Measurements from ENCODE around the gene PURA.

- TF ChIP-seq TGIF2 (CRISPR knock-in tag; IDR thresholded peaks at IDR 0.05), result no peak
- no peak for TF ChIP-seq ZNF318 (CRISPR knock-in tag; IDR thresholded peaks at IDR 0.05)
- TF ChIP-seq IRX3 (CRISPR knock-in tag; IDR thresholded peaks at IDR 0.05; ENCODE audit: borderline replicate concordance, low read depth), result no peak
- TF ChIP-seq ZNF781 (CRISPR knock-in tag; IDR thresholded peaks at IDR 0.05; ENCODE audit: borderline replicate concordance, not compliant biosample characterization), result no peak
- TF ChIP-seq CTCF (CRISPR knock-in tag; IDR thresholded peaks at IDR 0.05), result no peak
- TF ChIP-seq ZKSCAN5 (CRISPR knock-in tag; IDR thresholded peaks at IDR 0.05), result no peak
- no peak for TF ChIP-seq ZNF530 (CRISPR knock-in tag; IDR thresholded peaks at IDR 0.05; ENCODE audit: low read depth)
- TF ChIP-seq ZNF281 (CRISPR knock-in tag; IDR thresholded peaks at IDR 0.05; ENCODE audit: borderline replicate concordance), result no peak
- TF ChIP-seq XBP1 (CRISPR knock-in tag; IDR thresholded peaks at IDR 0.05), result no peak
- no peak for TF ChIP-seq HOXA7 (CRISPR knock-in tag; IDR thresholded peaks at IDR 0.05)
These were observed 51.4 kb downstream of the PURA start for GRCh38 chr5:140165101-140165922.
